NCI-H1092 (cell line): ENCODE measurements around the gene OR7A10.

Experiments
- DNase-seq: peaks from one replicate; lab custom pipeline; 2025; lab: John Stamatoyannopoulos, UW

Gene OR7A10

DNA sequence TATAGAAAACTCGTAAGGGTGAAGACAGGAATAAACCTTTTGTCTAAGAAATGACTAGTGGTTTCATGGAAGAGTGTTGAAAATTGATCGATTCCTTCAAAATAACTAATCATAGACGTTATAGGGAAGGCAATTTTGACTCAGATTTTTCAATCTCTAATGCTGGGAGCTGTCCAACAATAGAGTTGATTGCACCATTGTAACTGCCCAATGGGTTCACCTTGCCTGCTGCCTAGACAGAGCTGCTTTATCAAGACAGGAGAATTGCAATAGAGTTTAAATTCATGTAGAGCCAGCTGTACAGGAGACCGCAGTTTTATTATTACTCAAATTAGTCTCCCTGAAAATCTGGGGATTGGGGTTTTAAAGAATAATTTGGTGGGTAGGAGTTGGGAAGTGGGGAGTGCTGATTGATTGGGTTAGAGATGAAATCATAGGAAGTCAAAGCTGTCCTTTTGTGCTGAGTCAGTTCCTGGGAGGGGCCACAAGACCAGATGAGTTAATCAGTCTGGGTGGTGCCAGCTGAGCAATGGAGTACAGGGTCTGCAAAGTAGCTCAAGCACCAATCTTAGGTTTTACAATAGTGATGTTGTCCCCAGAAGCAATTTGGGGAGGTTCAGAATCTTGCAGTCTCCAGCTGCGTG, 53.5 kb downstream of the OR7A10 start:
- no peak for DNase-seq

DNA sequence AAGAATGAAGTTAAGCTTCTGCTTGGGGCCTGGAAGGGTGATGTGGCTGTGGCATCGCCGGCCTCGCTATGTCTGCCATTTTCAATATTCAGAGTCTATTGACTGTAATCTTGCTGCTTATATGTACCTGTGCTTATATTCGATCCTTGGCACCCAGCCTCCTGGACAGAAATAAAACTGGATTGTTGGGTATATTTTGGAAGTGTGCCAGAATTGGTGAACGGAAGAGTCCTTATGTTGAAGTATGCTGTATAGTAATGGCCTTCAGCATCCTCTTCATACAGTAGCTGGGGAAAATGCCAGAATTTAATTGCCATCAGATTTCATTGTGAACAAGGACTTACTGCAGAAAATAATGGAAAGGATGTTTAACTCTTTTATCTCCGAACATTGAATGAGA, 56.5 kb downstream of the OR7A10 start:
- peak; percentile 39 for DNase-seq
